ENCODE data around the gene MRC2.
"Not testable (repeated sequence)": the region's sequence is repeated elsewhere in the genome, so short reads cannot be mapped to it uniquely, and the experiment has no call there.

Gene MRC2, protein sequence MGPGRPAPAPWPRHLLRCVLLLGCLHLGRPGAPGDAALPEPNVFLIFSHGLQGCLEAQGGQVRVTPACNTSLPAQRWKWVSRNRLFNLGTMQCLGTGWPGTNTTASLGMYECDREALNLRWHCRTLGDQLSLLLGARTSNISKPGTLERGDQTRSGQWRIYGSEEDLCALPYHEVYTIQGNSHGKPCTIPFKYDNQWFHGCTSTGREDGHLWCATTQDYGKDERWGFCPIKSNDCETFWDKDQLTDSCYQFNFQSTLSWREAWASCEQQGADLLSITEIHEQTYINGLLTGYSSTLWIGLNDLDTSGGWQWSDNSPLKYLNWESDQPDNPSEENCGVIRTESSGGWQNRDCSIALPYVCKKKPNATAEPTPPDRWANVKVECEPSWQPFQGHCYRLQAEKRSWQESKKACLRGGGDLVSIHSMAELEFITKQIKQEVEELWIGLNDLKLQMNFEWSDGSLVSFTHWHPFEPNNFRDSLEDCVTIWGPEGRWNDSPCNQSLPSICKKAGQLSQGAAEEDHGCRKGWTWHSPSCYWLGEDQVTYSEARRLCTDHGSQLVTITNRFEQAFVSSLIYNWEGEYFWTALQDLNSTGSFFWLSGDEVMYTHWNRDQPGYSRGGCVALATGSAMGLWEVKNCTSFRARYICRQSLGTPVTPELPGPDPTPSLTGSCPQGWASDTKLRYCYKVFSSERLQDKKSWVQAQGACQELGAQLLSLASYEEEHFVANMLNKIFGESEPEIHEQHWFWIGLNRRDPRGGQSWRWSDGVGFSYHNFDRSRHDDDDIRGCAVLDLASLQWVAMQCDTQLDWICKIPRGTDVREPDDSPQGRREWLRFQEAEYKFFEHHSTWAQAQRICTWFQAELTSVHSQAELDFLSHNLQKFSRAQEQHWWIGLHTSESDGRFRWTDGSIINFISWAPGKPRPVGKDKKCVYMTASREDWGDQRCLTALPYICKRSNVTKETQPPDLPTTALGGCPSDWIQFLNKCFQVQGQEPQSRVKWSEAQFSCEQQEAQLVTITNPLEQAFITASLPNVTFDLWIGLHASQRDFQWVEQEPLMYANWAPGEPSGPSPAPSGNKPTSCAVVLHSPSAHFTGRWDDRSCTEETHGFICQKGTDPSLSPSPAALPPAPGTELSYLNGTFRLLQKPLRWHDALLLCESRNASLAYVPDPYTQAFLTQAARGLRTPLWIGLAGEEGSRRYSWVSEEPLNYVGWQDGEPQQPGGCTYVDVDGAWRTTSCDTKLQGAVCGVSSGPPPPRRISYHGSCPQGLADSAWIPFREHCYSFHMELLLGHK (N-terminal part only)

DNA sequence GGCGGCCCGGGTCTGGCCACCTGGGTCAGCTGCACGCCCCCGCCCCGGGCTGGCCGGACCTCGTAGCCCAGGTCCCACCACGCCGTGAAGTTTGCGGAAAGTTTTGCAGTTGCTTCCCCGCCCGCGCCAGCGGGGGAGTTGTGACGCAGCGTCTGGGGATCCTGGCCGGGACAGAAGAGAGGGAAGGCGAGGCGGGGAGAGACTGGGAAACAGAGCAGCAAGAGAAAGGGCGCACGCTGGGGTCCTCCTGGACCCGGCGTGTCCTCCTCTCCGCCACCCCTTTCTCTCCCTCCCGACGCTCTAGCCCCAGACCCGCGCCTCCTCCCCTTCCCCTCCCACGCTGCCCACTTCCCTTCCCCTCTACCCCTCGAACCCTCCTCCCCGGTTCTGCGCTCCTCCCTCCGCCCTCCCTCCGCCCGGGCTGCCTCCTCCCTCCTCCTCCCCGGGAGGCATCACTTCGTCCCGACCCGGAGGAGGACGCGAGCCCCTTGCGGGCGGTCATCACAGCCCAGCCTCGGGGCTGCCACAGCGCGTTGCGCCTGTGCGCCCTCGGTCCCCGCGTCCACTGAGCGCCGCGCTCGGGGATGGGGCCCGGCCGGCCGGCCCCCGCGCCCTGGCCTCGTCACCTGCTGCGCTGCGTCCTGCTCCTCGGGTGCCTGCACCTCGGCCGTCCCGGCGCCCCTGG, at the start of gene MRC2:
Gene MRC2, plus strand, starts transcription at position 452 of the 685 bp plus-strand sequence. Its CDS starts 133 bp downstream, at position 585.
- DNase-seq = no peak

DNA sequence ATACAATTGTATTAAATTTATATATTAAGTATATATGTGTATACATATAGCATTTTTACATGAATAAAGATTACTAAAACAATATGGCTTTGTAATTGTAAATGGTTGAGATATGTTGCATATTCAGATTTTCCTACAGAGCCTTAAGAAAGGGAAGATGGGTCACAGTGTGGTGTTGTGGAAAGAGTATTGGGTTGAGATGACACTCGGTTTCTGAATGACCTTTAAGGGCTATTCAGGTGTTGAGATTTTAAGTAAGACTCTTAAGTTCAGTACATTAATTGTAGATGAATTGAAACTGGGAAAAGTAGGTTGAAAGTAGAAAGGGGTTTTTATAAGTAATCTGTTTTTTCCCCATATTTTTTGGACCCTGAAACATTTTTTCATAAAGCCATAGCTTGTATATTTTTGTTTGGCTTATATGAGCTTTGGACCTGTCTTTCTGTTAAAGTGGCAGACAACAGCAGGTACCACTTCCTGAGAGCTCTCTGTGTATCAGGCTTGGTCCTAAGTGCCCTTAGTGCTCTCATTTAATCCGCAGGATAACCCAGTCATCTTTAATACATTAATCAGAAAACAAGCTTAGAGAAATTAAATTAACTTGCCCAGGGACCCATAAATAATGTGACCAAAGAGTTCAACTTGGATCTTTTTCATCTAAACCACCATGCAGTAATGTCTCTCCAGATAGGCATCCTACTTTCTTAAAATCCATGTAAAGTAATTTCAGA, 48.5 kb upstream of the MRC2 start:
- peak; percentile 47 for DNase-seq

DNA sequence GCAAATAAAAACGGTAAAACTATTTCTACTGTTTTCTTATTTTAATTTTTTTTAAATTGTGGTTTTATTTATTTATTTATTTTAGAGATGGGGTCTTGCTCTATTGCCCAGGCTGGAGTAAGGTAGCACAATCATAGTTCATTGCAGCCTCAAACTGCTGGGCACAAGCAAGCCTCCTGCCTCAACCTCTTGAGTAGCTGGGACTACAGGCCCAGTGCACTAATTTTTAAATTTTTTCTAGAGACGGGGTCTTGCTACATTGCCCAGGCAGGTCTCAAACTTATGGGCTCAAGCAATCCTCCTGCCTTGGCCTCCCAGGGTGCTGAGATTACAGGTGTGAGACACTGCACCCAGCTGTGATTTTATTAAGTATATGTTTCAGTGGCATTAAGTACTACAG, 46.5 kb upstream of the MRC2 start:
- DNase-seq = no peak

DNA sequence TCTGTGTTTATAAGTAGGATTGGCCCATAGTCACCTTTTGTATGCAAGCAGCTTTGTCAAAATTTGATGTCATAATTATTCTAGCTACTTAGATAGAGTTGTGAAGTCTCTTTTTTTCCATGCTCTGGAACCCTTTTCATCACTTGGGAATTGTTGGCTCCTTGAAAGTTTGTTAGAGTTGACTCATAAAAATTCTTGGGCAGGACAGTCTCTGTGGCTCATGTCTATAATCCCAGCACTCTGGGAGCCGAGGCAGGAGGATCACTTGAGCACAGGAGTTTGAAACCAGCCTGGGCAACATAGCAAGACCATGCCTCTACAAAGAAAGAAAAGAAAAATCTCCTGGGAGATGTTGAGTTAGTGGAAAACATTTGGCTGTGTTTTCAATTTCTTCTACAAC, 45.7 kb upstream of the MRC2 start:
- no peak for DNase-seq

DNA sequence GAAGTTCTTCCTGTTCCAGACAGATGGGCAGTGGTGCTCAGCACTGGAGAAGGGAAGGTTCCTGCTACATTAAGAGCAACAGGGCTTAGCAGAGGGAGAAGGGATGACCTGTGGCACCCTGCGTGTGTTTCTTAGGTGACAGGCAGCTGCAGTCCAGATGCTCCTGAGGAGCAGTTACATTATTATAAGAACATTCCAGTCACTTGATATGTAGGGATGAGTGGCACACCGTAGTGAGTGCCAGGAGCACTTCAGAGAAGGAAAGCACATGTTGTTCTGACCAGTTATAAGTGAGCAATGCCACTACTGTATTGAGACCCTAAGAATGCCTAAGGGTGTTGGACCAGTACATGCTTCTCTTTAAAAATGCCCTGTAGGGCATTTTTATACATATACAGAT, 39.9 kb upstream of the MRC2 start:
- peak; percentile 85 for DNase-seq

DNA sequence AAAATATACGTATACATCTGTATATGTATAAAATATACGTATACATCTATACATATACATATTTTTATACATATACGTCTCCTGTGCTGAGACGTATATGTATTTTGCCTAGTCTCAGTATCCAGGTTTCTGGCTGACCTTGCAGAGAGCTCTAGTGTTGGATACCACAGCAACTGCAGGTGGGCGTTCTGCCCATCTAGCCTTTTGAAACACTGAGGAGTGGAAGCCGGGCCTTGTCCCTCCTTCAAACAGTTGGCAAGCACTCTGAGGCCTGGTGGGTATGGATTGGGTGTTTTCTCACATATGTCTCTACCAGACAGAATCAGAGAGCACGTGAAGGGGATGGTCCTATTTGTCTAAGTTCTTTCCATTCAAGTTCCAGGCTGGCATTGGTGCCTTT, 39.4 kb upstream of the MRC2 start:
- no peak for DNase-seq

DNA sequence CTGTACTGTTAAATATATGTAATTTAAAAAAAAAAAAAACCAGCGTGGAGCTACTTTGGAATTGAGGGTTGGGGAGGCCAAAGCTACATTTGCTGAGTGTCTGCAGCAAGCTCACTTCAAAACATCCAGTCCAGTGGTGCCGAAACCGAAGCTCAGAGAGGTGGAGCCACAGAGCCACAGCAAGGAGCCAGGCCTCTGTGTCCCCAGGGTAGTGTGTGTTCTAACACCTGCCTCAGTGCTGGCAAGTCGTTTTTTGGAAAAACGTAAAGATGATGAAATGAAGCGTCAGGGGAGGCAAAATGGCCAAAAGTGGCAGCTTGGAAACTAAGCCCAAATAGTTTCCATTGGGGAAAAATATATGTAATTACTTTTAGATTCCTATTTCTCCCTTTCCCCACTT, 36.1 kb upstream of the MRC2 start:
- no peak for DNase-seq

DNA sequence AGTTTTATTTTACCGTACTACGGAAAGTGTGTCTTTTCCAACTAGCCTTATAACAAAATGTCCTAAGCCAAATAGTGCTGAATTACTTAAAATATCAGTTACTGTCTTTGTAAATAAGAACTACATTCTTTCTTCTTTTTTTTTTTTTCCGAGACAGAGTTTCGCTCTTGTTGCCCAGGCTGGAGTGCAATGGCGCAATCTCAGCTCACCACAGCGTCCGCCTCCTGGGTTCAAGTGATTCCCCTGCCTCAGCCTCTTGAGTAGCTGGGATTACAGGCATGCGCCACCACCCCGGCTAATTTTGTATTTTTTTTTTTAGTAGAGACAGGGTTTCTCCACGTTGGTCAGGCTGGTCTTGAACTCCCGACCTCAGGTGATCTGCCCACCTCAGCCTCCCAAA, 35.6 kb upstream of the MRC2 start:
- DNase-seq = not testable (repeated sequence)

DNA sequence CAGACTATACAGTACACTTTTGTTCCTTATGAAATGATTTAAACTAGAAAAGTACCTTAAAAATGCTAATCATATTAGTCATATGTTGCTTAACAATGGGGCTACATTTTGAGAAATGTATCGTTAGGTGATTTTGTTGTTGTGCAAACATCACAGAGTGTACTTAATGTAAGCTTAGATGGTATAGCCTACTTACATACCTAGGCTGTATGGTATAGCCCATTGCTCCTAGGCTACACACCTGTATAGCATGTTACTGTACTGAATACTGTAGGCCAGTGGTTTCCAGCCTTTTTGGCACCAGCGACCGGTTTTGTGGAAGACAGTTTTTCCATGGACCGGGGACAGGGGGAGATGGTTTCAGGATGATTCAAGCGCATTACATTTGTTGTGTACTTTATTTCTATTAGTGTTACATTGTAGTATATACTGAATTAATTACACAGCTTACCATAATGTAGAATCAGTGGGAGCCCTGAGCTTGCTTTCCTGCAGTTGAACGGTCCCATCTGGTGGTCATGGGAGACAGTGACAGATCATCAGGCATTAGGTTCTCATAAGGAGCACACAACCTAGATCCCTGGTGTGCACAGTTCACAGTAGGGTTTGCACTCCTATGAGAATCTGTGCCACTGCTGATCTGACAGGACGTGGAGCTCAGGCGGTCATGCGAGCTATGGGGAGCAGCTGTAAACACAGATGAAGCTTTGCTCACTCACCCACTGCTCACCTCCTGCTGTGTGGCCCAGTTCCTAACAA, 35.0 kb upstream of the MRC2 start:
- no peak for DNase-seq

DNA sequence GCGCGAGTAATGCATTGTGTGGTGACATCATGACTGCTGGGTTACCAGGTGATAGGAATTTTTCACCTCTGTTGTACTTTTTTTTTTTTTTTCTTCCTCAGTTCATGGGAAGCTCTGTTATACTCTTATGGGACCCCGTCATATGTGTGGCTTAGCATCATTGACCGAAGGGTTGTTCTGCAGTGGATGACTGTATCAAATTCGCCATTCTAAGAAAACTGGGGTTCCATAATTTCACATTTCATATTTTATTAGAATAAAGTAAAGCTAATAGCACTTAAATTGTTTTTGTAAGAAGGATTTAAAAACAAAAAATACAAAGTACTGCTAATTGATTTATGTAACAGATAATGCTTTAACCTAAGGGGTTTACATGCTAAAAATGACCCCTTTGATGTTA, 32.0 kb upstream of the MRC2 start:
- DNase-seq = no peak

DNA sequence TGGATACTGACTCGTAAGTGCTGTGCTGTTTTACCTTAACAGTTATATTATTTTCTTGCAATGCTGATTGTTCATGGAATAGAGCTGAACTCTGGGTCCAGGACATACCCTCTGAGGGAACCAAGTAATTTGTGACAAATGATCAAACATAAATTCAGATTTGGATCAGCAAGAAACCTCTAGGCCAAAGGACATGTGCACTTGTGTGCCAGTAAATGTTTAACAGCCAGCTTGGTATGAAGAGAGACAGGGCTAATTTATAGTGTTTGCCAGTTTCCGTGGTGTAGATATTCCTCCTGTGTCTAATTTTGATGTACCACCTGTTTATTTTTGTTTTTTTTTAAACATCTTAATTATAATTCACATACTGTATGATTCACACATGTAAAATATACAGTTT, 30.8 kb upstream of the MRC2 start:
- DNase-seq = no peak

DNA sequence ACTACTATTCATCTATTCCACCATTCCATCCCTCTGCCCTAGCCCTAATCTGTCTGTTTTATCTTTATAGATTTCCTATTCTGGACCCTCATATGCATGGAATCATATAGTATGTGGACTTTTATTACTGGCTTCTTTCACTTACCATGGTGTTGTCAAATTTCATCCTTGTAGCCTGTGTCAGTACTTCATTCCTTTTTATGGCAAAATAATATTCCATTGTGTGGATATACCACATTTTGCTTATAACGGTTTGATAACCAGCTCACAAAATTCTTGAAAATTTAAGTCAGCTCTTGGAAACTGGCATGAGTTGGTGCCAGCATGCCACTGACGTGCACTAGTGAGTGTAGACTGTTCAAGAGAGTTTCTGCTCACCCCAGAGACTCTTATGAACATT, 30.3 kb upstream of the MRC2 start:
- no peak for DNase-seq

DNA sequence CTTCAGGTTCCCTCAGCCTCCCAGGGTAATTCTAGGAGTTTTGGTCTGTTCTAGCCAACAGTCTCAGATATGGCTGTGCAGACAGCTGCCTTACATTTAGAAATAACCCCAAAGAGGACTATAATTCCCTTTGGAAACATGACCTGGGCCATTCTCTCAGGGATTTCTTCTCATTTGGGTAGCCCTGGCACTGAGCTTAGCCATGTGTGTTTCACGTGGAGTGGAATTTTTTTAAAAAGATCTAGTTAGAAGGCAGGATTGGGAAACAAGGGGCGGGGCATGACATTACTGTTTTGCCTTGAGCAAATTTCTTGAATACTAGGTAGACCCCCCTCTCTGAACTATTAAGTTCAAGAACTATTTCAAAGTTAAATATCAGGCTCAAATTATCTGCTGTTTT, 29.6 kb upstream of the MRC2 start:
- no peak for DNase-seq

DNA sequence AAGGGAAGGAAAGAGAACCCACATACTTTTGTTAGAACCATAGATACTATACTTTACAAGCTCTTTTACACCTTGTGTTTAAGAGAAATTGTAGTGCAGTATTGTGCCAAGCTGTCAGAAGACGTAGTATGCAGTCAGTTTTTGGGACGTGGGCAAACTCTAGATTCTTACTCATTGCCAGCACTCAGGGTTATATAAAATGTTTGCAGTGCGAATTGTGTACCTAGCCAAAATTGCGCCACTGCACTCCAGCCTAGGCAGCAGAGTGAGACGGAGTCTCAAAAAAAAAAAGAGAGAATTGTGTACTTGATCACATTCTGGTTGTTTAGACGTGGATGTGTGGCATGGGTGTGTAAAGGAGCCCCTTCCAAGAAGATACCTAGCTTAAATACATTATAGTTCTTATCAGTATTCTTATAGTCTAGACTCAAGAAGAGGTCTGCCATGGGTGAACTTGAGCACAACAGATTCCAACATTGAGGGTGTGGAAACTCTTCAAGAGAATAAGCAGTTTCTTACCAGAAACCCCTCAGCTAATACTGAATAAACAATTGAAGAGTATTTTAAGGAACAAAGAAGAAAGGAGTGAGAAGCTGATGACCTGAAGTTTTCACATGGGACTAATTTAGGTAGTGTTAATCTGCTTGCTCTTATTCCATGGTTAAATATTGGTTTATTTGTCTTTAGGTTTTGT, 27.4 kb upstream of the MRC2 start:
- DNase-seq = no peak

DNA sequence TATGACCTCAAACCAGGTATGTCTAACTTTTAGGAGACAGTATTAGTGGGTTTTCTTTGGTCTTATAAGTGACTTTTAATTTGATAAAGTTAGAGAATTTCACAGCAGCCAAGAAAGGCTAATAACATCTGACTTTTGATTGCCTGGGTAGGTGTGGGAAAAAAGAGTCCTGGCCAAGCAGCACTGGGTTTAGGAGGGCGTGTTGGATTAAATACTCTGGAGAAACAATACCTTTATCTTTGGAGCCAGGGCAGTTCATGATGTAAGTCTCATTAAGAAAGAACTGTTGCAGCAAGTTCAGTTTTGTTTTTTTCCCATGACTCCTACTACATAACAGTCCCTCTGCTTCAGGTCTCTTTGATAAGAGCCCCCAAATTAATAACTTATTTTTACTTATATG, 26.7 kb upstream of the MRC2 start:
- no peak for DNase-seq

DNA sequence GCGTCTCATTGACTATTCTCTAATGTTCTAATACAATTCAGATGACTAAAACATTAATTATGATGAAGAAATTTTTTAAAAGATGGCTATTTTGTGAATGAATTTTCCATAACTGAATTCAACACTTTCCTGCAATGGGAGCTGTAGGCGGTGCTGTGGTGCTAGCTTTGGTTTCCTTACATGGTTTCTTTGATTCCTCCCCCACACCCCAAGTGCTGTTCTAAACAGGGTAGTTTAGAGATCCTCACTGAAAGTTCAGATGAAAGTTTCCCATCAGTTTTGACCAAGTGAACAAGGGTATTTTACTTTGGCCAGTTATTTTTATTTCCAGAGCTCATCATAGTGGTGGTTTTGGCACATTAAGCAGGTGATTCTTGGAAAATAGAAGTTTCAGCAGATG, 26.0 kb upstream of the MRC2 start:
- no peak for DNase-seq

DNA sequence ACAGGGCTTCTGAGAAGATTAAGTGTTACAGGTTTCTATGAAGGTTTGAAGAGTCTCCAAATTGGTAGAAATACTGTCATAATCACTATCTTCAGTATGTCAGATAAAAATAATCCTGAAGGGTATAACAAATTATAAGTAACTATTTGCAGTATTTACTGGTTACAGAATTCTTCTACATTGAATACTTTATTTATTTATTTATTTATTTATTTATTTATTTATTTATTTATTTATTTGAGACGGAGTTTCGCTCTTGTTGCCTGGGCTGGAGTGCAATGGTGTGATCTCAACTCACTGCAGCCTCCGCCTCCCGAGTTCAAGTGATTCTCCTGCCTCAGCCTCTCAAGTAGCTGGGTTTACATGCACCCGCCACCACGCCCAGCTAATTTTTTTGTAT, 23.7 kb upstream of the MRC2 start:
- not testable (repeated sequence) for DNase-seq

DNA sequence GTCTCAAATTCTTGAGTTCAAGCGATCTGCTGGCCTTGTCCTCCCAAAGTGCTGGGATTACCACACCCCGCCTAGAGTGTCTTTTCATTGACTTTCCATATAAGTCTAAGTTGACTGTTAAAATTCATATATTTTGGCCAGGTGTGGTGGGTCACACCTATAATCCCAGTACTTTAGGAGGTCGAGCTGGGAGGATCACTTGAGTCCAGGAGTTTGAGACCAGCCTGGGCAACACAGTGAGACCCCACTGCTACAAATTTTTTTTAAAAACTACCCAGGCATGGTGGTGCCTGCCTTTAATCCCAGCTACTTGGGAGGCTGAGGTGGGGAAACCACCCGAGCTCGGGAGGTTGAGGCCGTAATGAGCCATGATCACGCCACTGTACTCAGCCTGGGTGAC, 21.9 kb upstream of the MRC2 start:
- DNase-seq = no peak

DNA sequence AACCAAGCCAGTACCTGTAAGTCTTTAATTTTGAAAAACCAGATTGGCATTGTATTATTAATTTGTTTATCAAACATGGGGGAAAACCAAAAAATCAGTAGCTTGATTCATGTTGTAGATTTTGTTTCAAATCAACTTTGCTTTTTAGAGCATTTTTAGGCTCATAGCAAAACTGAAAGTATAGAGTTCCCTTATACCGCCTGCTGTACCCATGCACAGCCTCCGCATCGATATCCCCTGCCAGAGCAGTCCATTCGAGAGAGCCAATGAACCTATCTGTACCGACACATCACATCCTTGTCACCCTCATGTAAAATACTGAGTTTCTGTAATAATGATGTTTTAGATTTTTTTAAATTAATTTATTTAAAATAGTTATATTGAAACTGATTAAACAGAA, 16.2 kb upstream of the MRC2 start:
- no peak for DNase-seq

DNA sequence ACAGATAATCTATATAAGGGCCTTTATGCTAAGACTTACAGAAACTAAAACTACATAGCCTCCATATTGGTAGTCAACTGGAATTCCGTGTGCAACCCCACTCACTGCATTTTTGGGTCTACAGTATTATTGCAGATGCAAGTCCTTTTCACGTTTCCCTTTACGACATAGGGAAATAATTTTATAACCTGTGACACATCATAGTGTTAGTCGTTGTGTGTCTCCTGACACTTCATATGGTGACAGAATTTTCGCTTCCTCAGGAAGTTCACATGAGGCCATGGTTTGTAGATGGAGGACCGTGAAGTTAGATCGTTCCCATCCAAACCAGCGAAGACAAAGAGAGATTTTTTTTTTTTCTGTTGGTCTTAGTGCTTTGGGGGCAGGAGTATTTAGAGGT, 15.7 kb upstream of the MRC2 start:
- no peak for DNase-seq

DNA sequence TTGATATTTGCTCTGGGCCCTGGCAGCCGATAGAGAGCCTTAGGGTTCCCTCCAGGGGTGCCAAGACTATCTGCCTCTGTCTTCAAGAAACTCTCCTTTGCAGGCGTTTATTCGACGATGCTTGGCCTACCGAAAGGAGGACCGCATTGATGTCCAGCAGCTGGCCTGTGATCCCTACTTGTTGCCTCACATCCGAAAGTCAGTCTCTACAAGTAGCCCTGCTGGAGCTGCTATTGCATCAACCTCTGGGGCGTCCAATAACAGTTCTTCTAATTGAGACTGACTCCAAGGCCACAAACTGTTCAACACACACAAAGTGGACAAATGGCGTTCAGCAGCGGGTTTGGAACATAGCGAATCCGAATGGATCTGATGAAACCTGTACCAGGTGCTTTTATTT, 15.2 kb upstream of the MRC2 start:
- DNase-seq = not testable (repeated sequence)

All from NCI-H524 treated with DMSO at 0.1 percent for 48 hours (cell line).